GM23338 (cell line): Measurements from ENCODE around the gene REEP5.
A peak's percentile ranks its signal among the peaks of the same experiment; 100 is the strongest.

Source experiments
- EZH2 ChIP-seq: fragments of 200-600 bp; sonication (generic); IDR thresholded peaks from one replicate; pipeline ENCODE4 v1.8.0; 2017; ENCODE audit warnings: antibody characterized with exemption, mild to moderate bottlenecking, low read depth; ENCODE audit not compliant: unreplicated experiment
- EZH2phosphoT487 ChIP-seq: fragments of 200-600 bp; sonication (generic); IDR thresholded peaks from one replicate; pipeline ENCODE4 v1.8.1; 2018; ENCODE audit warnings: antibody characterized with exemption; ENCODE audit not compliant: unreplicated experiment
- JUNB ChIP-seq: IDR thresholded peaks from one replicate; pipeline ENCODE4 v1.6.1; 2016; ENCODE audit warnings: antibody characterized with exemption; ENCODE audit not compliant: unreplicated experiment
- NANOG ChIP-seq: IDR thresholded peaks from 2 replicates; pipeline ENCODE4 v1.6.1; 2016; ENCODE audit warnings: antibody characterized with exemption, borderline replicate concordance
- POLR2AphosphoS5 ChIP-seq: IDR thresholded peaks from 2 replicates; pipeline ENCODE4 v1.6.1; 2016; ENCODE audit warnings: antibody characterized with exemption, low read depth
- TF ChIP-seq, protein P1 (sequence below), 2 experiments: fragments of 200-600 bp in 1 of 2; sonication (generic) in 1 of 2; conservative IDR thresholded peaks; 2 replicates each; pipeline versions ENCODE4 v1.5.1 to v1.6.1; 2016 to 2017; ENCODE audit warnings: antibody characterized with exemption in 2 of 2, low read depth in 2 of 2, mild to moderate bottlenecking in 2 of 2, moderate library complexity in 1 of 2
- TF ChIP-seq, protein P2 (sequence below): IDR thresholded peaks from one replicate; pipeline ENCODE4 v1.6.1; 2018; ENCODE audit warnings: antibody characterized with exemption; ENCODE audit not compliant: unreplicated experiment

DNA sequence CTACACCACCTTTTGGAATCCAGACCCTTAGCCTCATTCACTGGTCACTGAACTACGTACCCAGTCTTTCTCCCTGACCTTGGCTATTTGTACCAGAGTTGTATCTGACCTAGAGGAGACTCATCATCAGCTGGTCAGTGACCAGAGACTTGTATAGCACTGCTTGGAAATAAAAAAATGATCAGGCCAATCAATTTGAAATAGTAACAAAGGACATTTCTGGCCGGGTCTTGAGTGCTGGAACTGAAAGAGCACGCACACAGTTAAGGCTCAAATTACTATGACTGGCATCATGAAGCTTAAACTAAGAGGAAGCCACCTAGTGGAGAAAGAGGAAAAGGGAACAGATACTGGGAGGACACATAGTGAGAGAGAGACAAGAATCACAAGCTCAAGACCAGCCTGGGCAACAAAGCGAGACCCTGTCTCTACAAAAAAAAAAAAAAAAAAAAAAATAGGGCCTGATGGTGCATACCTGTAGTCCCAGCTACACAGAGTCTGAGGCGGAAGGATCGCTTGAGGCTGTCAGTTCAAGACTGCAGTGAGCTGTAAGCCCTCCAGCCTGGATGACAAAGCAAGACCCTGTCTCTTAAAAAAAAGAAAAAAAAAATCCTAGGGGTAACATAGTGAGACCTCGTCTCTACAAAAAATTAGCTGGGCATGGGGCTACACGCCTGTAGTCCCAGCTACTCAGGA is 73.8 kb downstream of the REEP5 start:
- TF ChIP-seq, protein P1, sequence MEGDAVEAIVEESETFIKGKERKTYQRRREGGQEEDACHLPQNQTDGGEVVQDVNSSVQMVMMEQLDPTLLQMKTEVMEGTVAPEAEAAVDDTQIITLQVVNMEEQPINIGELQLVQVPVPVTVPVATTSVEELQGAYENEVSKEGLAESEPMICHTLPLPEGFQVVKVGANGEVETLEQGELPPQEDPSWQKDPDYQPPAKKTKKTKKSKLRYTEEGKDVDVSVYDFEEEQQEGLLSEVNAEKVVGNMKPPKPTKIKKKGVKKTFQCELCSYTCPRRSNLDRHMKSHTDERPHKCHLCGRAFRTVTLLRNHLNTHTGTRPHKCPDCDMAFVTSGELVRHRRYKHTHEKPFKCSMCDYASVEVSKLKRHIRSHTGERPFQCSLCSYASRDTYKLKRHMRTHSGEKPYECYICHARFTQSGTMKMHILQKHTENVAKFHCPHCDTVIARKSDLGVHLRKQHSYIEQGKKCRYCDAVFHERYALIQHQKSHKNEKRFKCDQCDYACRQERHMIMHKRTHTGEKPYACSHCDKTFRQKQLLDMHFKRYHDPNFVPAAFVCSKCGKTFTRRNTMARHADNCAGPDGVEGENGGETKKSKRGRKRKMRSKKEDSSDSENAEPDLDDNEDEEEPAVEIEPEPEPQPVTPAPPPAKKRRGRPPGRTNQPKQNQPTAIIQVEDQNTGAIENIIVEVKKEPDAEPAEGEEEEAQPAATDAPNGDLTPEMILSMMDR (conservative IDR thresholded peaks at IDR 0.05; ENCODE audit: low read depth in 2 of 2): peak; percentile 74 to 81
- TF ChIP-seq EZH2: no peak
- TF ChIP-seq, protein P2, sequence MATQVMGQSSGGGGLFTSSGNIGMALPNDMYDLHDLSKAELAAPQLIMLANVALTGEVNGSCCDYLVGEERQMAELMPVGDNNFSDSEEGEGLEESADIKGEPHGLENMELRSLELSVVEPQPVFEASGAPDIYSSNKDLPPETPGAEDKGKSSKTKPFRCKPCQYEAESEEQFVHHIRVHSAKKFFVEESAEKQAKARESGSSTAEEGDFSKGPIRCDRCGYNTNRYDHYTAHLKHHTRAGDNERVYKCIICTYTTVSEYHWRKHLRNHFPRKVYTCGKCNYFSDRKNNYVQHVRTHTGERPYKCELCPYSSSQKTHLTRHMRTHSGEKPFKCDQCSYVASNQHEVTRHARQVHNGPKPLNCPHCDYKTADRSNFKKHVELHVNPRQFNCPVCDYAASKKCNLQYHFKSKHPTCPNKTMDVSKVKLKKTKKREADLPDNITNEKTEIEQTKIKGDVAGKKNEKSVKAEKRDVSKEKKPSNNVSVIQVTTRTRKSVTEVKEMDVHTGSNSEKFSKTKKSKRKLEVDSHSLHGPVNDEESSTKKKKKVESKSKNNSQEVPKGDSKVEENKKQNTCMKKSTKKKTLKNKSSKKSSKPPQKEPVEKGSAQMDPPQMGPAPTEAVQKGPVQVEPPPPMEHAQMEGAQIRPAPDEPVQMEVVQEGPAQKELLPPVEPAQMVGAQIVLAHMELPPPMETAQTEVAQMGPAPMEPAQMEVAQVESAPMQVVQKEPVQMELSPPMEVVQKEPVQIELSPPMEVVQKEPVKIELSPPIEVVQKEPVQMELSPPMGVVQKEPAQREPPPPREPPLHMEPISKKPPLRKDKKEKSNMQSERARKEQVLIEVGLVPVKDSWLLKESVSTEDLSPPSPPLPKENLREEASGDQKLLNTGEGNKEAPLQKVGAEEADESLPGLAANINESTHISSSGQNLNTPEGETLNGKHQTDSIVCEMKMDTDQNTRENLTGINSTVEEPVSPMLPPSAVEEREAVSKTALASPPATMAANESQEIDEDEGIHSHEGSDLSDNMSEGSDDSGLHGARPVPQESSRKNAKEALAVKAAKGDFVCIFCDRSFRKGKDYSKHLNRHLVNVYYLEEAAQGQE: no peak
- no peak for TF ChIP-seq POLR2AphosphoS5
- no peak for TF ChIP-seq NANOG
- no peak for TF ChIP-seq EZH2phosphoT487
- TF ChIP-seq JUNB: no peak
